ENCODE measurements around the gene ARHGAP26.

- TF ChIP-seq MYC (IDR thresholded peaks at IDR 0.05; ENCODE audit: low read depth, low read length) (no peak), EZH2 (IDR thresholded peaks at IDR 0.05; ENCODE audit: borderline replicate concordance, low read depth, low read length, severe bottlenecking) (no peak), POLR2AphosphoS5 (IDR thresholded peaks at IDR 0.05; ENCODE audit: insufficient read depth, low read depth, low read length) (no peak), JUN (IDR thresholded peaks at IDR 0.05; ENCODE audit: borderline replicate concordance, insufficient read depth, insufficient read length, low read depth) (no peak)
- TF ChIP-seq, protein P1, sequence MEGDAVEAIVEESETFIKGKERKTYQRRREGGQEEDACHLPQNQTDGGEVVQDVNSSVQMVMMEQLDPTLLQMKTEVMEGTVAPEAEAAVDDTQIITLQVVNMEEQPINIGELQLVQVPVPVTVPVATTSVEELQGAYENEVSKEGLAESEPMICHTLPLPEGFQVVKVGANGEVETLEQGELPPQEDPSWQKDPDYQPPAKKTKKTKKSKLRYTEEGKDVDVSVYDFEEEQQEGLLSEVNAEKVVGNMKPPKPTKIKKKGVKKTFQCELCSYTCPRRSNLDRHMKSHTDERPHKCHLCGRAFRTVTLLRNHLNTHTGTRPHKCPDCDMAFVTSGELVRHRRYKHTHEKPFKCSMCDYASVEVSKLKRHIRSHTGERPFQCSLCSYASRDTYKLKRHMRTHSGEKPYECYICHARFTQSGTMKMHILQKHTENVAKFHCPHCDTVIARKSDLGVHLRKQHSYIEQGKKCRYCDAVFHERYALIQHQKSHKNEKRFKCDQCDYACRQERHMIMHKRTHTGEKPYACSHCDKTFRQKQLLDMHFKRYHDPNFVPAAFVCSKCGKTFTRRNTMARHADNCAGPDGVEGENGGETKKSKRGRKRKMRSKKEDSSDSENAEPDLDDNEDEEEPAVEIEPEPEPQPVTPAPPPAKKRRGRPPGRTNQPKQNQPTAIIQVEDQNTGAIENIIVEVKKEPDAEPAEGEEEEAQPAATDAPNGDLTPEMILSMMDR (IDR thresholded peaks at IDR 0.05; ENCODE audit: extremely low read depth in 1 of 2, insufficient read depth in 1 of 2, low read depth in 1 of 2, low read length in 2 of 2): no peak
- TF ChIP-seq, protein P2, sequence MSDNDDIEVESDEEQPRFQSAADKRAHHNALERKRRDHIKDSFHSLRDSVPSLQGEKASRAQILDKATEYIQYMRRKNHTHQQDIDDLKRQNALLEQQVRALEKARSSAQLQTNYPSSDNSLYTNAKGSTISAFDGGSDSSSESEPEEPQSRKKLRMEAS (IDR thresholded peaks at IDR 0.05; ENCODE audit: insufficient read depth, insufficient read length): no peak
Observed at GRCh38 chr5:142740474-142741242, 29.5 kb upstream of the ARHGAP26 start.
